A673 (cell line): ENCODE results near the gene ACIN1.

ENCODE experiments used
- EZH2 ChIP-seq: fragments of 200-600 bp; sonication (generic); IDR thresholded peaks from 2 replicates; pipeline ENCODE4 v1.6.1; 2017; ENCODE audit warnings: borderline replicate concordance, low read depth, mild to moderate bottlenecking, mixed read lengths, antibody characterized with exemption, low read length; ENCODE audit not compliant: poor library complexity, severe bottlenecking
- TF ChIP-seq, protein P1 (sequence below): fragments of 300-800, 200-600 bp; sonication (generic); conservative IDR thresholded peaks from 2 replicates; pipeline ENCODE4 v1.5.1; 2017; ENCODE audit warnings: low read depth, mild to moderate bottlenecking, antibody characterized with exemption, low read length, moderate library complexity, mixed read lengths

DNA sequence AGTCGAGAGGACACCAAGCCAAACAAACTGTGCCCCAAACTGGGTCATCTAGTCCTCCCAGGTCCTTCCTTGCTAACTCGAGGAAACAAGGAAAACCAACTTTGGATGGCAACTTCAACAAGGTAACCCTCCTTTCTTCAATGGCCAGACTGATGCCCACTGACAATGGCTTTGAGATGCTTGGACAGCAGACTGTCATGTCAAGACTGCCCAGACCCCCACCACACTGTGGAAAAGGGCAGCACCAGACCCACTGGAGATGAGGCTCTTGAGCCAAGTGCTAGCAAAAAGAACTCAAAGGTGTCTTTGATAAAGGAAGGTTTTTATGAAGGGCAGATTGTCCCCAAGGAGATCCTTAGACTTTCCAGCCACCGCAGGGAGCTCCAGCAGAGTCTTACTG lies 28.6 kb downstream of the ACIN1 start:
- TF ChIP-seq, protein P1, sequence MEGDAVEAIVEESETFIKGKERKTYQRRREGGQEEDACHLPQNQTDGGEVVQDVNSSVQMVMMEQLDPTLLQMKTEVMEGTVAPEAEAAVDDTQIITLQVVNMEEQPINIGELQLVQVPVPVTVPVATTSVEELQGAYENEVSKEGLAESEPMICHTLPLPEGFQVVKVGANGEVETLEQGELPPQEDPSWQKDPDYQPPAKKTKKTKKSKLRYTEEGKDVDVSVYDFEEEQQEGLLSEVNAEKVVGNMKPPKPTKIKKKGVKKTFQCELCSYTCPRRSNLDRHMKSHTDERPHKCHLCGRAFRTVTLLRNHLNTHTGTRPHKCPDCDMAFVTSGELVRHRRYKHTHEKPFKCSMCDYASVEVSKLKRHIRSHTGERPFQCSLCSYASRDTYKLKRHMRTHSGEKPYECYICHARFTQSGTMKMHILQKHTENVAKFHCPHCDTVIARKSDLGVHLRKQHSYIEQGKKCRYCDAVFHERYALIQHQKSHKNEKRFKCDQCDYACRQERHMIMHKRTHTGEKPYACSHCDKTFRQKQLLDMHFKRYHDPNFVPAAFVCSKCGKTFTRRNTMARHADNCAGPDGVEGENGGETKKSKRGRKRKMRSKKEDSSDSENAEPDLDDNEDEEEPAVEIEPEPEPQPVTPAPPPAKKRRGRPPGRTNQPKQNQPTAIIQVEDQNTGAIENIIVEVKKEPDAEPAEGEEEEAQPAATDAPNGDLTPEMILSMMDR = no peak
- no peak for TF ChIP-seq EZH2
